Smooth muscle cell (in vitro differentiated cells): Measurements from ENCODE around the gene OR8S1. TPM values are rescaled to one million over a fixed set of nuclear protein-coding genes. Genes with fewer than 3 reads are reported as not detected.

Experiments
- DNase-seq: peaks from one replicate; lab custom pipeline; 2025; ENCODE audit not compliant: unreplicated experiment; lab: John Stamatoyannopoulos, UW
- H2AFZ ChIP-seq: fragments of 200-600 bp; sonication (generic); 2 replicates; pipeline ENCODE4 v1.6.0; 2016; ENCODE audit warnings: antibody characterized with exemption, low read depth, mild to moderate bottlenecking
- H3F3A ChIP-seq: fragments of 200-600 bp; sonication (generic); 2 replicates; pipeline ENCODE4 v1.6.0; 2017; ENCODE audit warnings: antibody characterized with exemption, low read depth
- H3K27ac ChIP-seq: fragments of 200-600 bp; sonication (generic); 2 replicates; pipeline ENCODE4 v1.5.1; 2016; ENCODE audit warnings: low read depth, mild to moderate bottlenecking
- H3K27me3 ChIP-seq: fragments of 200-600 bp; sonication (generic); 2 replicates; pipeline ENCODE4 v1.6.1; 2016; ENCODE audit warnings: low read depth, mild to moderate bottlenecking
- H3K36me3 ChIP-seq: fragments of 200-600 bp; sonication (generic); 2 replicates; pipeline ENCODE4 v1.5.1; 2016; ENCODE audit warnings: low read depth
- H3K4me1 ChIP-seq: fragments of 200-600 bp; sonication (generic); 2 replicates; pipeline ENCODE4 v1.5.1; 2016; ENCODE audit warnings: low read depth
- H3K4me2 ChIP-seq: fragments of 200-600 bp; sonication (generic); 2 replicates; pipeline ENCODE4 v1.6.0; 2016; ENCODE audit warnings: mild to moderate bottlenecking
- H3K4me3 ChIP-seq: fragments of 200-600 bp; sonication (generic); 2 replicates; pipeline ENCODE4 v1.5.1; 2016; ENCODE audit warnings: mild to moderate bottlenecking
- H3K79me2 ChIP-seq: fragments of 200-600 bp; sonication (generic); 2 replicates; pipeline ENCODE4 v1.6.0; 2016; ENCODE audit warnings: low read depth, mild to moderate bottlenecking
- H3K9ac ChIP-seq: fragments of 200-600 bp; sonication (generic); 2 replicates; pipeline ENCODE4 v1.6.0; 2016; ENCODE audit warnings: low read depth
- H3K9me3 ChIP-seq: fragments of 200-600 bp; sonication (generic); replicated peaks from 2 replicates; pipeline ENCODE4 v1.5.1; 2016; ENCODE audit warnings: low read depth
- H4K20me1 ChIP-seq: fragments of 200-600 bp; sonication (generic); 2 replicates; pipeline ENCODE4 v1.6.0; 2016; ENCODE audit warnings: low read depth
- WGBS: methylation state at CpG from one replicate; pipeline ENCODE4 v1.1.7; 2016; ENCODE audit warnings: low lambda C conversion rate; 5-methylcytosine and 5-hydroxymethylcytosine counted together
- polyA plus RNA-seq: library from polyadenylated mRNA; unstranded; fragments of >200 nt; fragmentation: Nextera tagmentation; extraction: Ambion mirVana; gene quantifications from 2 replicates; pipeline ENCODE4 v1.2.1, GENCODE V29; 2016
- total RNA-seq: library from RNA; depleted of rRNA; stranded (reverse); fragments of >200 nt; gene quantifications from 2 replicates; pipeline ENCODE4 v1.2.3, GENCODE V29; 2014
- TF ChIP-seq, protein P1 (sequence below): fragments of 200-600 bp; sonication (generic); IDR thresholded peaks from 2 replicates; pipeline ENCODE4 v1.5.1; 2017; ENCODE audit warnings: borderline replicate concordance, mild to moderate bottlenecking, antibody characterized with exemption; ENCODE audit not compliant: insufficient read depth, poor library complexity, severe bottlenecking

OR8S1 gene
- total RNA-seq = not detected in 2 replicates
- polyA plus RNA-seq = not detected in 2 replicates

- Histone ChIP-seq H4K20me1 (no peaks in the 10 kb centered on the region), H3K27ac (no peak within 1 kb of the TSS), H2AFZ (no peak within 1 kb of the TSS), H3K4me3 (no peak within 1 kb of the TSS), H3K9ac (no peak within 1 kb of the TSS), H3K4me1 (no peaks in the 10 kb centered on the region), H3K4me2 (no peak within 1 kb of the TSS), H3K27me3 (no peaks in the 10 kb centered on the region), H3K36me3 (no peaks in the 10 kb centered on the region), H3K79me2 (no peaks in the 10 kb centered on the region), H3F3A (no peaks in the 10 kb centered on the region), H3K9me3 (no peaks in the 10 kb centered on the region)
- WGBS = 95% methylated on average over 5 of the region's 5 CpGs
- TF ChIP-seq, protein P1, sequence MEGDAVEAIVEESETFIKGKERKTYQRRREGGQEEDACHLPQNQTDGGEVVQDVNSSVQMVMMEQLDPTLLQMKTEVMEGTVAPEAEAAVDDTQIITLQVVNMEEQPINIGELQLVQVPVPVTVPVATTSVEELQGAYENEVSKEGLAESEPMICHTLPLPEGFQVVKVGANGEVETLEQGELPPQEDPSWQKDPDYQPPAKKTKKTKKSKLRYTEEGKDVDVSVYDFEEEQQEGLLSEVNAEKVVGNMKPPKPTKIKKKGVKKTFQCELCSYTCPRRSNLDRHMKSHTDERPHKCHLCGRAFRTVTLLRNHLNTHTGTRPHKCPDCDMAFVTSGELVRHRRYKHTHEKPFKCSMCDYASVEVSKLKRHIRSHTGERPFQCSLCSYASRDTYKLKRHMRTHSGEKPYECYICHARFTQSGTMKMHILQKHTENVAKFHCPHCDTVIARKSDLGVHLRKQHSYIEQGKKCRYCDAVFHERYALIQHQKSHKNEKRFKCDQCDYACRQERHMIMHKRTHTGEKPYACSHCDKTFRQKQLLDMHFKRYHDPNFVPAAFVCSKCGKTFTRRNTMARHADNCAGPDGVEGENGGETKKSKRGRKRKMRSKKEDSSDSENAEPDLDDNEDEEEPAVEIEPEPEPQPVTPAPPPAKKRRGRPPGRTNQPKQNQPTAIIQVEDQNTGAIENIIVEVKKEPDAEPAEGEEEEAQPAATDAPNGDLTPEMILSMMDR = no peak
- DNase-seq = no peak
Measured at GRCh38 chr12:48525332-48525731, at the start of gene OR8S1. Gene OR8S1, plus strand, starts transcription at chr12:48525632. Its CDS starts 0 bp downstream, at chr12:48525632.

DNA sequence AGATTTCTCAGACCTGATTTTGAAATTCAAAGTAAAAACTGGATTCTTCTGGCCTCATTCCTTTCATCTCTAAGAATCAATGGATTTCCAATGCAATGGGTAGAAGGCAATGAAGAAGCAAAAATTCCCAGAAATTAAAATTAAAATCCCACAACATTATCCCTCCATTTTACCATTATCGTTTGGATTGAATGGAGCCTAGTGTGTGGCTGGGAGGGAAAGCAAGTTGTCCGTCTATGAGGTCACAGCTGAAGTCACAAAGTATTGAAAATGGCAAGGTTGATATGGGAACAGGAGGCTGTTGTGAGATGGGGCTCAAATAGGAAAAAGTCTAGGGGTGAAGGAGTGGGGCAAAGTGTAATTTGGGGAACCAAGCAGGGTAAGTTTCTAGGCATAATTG lies 43.2 kb upstream of the OR8S1 start, which contains the start of gene C12orf54:
C12orf54 (plus strand) TSS at position 301 of the 400 bp plus-strand sequence. CDS start 799 bp downstream, outside the sequence.
- H3K9me3 ChIP-seq = no peaks in the 10 kb centered on the region
- no peak within 1 kb of the TSS for H3K9ac ChIP-seq
- H2AFZ ChIP-seq = no peak within 1 kb of the TSS
- no peaks in the 10 kb centered on the region for H3K4me1 ChIP-seq
- H3K27me3 ChIP-seq = no peaks in the 10 kb centered on the region
- DNase-seq = no peak
- H4K20me1 ChIP-seq = no peaks in the 10 kb centered on the region
- WGBS = 87% methylated on average over 2 of the region's 2 CpGs
- H3K4me3 ChIP-seq = no peak within 1 kb of the TSS
- TF ChIP-seq, protein P1 = no peak
- H3K27ac ChIP-seq = no peak within 1 kb of the TSS
- H3K4me2 ChIP-seq = no peak within 1 kb of the TSS
- H3F3A ChIP-seq = no peaks in the 10 kb centered on the region
- no peaks in the 10 kb centered on the region for H3K79me2 ChIP-seq
- H3K36me3 ChIP-seq = no peaks in the 10 kb centered on the region

- Histone ChIP-seq H3K9me3 (no peaks in the 10 kb centered on the region), H3K4me3 (no peak overlapping the region), H3F3A (no peaks in the 10 kb centered on the region), H2AFZ (no peak overlapping the region), H4K20me1 (no peaks in the 10 kb centered on the region), H3K79me2 (no peaks in the 10 kb centered on the region), H3K4me2 (no peak overlapping the region), H3K36me3 (no peaks in the 10 kb centered on the region), H3K27me3 (no peaks in the 10 kb centered on the region), H3K9ac (no peak overlapping the region), H3K4me1 (no peaks in the 10 kb centered on the region), H3K27ac (no peak overlapping the region)
- WGBS = 78% methylated on average over 3 of the region's 3 CpGs
- no peak for DNase-seq
- TF ChIP-seq, protein P1 = no peak
Measured at GRCh38 chr12:48482930-48483329, 42.5 kb upstream of the OR8S1 start.

- 83% methylated on average over 2 of the region's 2 CpGs for WGBS
- H3K4me3 ChIP-seq = no peak overlapping the region
- no peaks in the 10 kb centered on the region for H3K27me3 ChIP-seq
- no peaks in the 10 kb centered on the region for H3K79me2 ChIP-seq
- TF ChIP-seq, protein P1 = no peak
- no peaks in the 10 kb centered on the region for H4K20me1 ChIP-seq
- no peaks in the 10 kb centered on the region for H3K36me3 ChIP-seq
- no peak for DNase-seq
- no peak overlapping the region for H3K27ac ChIP-seq
- no peak overlapping the region for H3K9ac ChIP-seq
- H3K9me3 ChIP-seq = no peaks in the 10 kb centered on the region
- peaks cover 2% of the 10 kb centered on the region for H3K4me1 ChIP-seq
- H3K4me2 ChIP-seq = no peak overlapping the region
- no peak overlapping the region for H2AFZ ChIP-seq
- no peaks in the 10 kb centered on the region for H3F3A ChIP-seq
Measured at GRCh38 chr12:48486261-48486660, 39.2 kb upstream of the OR8S1 start.
